ENCODE results near the gene IGLL1.

DNA sequence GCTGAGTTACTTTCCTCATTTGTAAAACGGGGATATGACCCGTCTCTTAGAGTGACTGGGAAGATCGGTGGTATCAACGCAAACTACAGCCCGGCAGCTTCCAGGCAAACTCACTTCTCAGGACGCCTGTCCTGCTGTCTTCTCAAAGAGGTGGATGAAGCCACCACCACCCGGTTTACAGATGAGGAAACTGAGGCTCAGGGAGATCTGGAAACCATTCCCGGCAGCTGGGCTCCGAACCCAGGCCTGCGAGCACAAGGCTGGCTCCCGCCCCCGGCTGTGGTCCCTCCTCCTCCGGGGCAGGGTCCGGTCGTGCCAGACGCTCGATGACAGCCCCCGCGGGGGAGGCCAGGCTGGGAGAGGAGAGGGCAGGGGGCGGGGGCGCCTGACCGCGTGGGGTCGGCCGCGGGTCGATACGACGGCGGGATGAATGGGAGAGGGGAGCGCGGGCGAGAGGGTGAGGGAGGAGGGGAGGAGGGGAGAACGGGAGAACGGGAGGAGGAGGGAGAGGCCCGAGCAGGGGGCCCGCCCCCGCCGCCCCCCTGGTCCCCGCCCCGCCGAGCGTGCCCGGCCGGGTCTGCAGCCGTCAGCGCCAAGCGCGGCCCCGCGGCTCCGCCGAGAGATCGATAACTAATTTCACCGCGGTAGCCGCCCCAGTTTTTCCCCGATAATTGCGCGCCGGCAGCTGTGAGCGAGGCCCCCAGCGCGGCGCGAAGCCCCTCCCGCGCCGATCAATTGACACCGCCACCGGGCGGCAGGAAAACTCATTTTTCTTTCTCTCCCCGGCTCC, 14.0 kb downstream of the IGLL1 start:
- TF ChIP-seq, protein P1, sequence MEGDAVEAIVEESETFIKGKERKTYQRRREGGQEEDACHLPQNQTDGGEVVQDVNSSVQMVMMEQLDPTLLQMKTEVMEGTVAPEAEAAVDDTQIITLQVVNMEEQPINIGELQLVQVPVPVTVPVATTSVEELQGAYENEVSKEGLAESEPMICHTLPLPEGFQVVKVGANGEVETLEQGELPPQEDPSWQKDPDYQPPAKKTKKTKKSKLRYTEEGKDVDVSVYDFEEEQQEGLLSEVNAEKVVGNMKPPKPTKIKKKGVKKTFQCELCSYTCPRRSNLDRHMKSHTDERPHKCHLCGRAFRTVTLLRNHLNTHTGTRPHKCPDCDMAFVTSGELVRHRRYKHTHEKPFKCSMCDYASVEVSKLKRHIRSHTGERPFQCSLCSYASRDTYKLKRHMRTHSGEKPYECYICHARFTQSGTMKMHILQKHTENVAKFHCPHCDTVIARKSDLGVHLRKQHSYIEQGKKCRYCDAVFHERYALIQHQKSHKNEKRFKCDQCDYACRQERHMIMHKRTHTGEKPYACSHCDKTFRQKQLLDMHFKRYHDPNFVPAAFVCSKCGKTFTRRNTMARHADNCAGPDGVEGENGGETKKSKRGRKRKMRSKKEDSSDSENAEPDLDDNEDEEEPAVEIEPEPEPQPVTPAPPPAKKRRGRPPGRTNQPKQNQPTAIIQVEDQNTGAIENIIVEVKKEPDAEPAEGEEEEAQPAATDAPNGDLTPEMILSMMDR (IDR thresholded peaks at IDR 0.05): no peak
- no peak for TF ChIP-seq POLR2A (IDR thresholded peaks at IDR 0.05)
